Measurements from ENCODE around the gene LIPI.

GRCh38 chr21:14213164-14213563 lies 2.4 kb upstream of the LIPI start:
- no peak for TF ChIP-seq CTCF (IDR thresholded peaks at IDR 0.05)
- TF ChIP-seq POLR2A (IDR thresholded peaks at IDR 0.05) = no peak

All from body of pancreas (tissue), 4 donors.